DMS79 treated with DMSO at 0.1 percent for 48 hours (cell line): ENCODE data around the gene CRYGB.
"Not testable (repeated sequence)": the region's sequence is repeated elsewhere in the genome, so short reads cannot be mapped to it uniquely, and the experiment has no call there.

Source experiments
- DNase-seq: peaks from one replicate; lab custom pipeline; 2025; lab: John Stamatoyannopoulos, UW

The CRYGB gene

GRCh38 chr2:208150094-208150493, 4.1 kb upstream of the CRYGB start:
- no peak for DNase-seq

- DNase-seq, result no peak
Observed at GRCh38 chr2:208148803-208149202, 2.8 kb upstream of the CRYGB start.

- DNase-seq, result no peak
Observed at GRCh38 chr2:208147759-208148158, 1.8 kb upstream of the CRYGB start.

GRCh38 chr2:208147008-208147407, 1.1 kb upstream of the CRYGB start:
- no peak for DNase-seq

DNA sequence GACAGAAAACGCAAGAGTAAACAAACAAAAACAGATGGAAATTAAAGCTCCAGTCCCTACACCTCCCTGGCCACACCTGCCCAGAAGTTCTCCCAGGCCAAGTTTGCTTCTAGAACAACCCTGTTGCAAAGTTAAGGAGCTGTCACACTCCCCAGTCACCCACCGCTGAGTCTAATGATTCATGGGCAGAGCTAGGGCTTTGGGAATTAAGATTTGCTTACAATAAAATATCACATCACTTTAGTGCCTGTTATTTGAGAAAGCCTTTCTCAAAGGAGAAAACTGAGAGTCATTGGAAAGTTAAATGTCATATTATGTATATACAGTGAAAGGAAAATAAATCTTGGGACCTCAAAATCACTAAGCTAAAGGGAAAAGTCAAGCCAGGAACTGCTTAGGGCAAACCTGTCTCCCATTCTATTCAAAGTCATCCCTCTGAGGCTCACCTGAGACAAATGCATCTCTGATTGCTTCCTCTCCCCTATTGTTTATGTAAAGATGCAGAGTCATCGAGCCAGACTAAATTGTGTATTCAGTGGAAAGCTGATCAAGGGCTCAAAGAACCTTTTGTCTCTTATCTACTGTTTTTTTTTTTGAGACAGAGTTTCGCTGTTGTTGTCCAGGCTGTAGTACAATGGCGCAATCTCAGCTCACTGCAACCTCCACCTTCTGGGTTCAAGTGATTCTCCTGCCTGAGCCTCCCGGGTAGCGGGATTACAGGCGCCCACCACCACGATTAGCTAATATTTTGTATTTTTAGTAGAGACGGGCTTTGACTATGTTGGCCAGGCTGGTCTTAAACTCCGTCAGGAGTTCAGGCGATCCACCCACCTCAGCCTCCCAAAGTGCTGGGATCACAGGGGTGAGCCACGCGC, 2.8 kb downstream of the CRYGB start:
- DNase-seq, result peak; percentile 35

DNA sequence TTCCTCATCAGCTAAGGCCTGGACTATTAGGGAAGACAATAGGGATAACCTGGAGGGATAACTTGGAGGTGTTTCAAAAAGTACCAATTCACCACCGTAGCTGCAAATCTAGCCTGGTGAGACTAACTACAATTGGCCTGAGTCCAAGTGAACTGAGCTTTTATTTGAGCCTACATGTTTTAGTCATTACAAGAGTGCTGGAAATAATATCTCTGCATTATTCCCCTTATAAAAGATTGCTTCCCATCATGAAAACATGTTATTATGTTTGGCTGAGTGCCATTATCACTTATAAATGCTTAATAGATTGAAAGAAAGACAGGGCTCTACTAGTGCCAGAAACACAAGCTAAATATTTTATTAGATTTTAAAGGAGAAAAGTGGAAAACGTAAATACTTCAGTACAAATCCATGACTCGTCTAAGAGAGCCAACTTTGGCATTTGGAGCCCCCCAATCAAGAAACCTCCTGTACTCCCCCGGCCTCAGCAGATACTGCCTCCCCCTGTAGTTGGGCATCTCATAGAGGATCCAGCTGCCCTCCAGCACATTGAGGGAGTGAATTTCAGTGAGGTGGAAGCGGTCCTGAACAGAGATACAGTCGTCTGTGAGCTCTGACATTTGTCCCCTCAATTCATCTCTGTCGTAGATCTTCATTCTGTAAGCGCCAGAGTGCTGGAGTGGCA, 3.6 kb downstream of the CRYGB start:
- peak; percentile 74 for DNase-seq

DNA sequence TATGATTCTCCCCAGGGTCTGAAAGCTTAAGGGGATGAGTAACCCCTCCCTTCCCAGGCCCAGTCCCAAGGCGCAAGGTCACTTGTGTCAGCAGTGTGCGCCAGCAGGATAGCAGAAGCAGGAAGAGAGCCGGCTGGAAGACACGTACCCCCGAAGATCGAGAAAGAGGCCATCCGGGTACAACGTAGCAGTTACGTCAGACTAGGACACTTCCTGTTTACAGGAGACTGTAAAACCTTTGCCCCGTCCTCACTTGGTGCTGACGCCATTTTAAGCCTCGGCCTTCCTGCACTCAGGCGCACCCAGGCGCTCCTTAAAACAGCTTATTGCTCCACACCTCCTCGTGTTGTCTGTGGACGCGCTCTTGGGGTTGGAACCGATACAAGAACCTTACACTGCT, 6.5 kb downstream of the CRYGB start:
- no peak for DNase-seq

- not testable (repeated sequence) for DNase-seq
Observed at GRCh38 chr2:208138334-208138733, 7.6 kb downstream of the CRYGB start.

DNA sequence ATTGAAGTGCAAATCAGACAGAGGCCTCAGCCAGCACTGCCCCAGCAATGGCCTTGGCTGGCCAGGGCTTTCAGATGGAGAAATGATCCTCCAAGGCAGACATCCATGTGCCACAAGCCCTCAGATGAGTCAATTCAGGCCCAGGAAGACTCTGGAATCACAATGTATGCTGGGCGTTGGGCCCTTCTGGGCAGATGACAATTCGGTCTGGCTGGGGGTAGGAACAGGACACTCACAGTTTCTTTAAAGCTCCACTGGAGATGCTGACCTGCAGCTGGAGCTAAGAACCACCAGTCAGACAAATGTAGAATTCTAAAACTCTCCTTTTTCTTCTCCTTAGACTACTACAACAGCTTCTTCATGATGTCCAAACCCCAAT, 9.3 kb downstream of the CRYGB start:
- no peak for DNase-seq

GRCh38 chr2:208135794-208136715, 9.9 kb downstream of the CRYGB start:
- DNase-seq, result no peak

GRCh38 chr2:208134928-208135586, 10.9 kb downstream of the CRYGB start:
- no peak for DNase-seq

GRCh38 chr2:208130712-208131110, 15.2 kb downstream of the CRYGB start:
- no peak for DNase-seq

DNA sequence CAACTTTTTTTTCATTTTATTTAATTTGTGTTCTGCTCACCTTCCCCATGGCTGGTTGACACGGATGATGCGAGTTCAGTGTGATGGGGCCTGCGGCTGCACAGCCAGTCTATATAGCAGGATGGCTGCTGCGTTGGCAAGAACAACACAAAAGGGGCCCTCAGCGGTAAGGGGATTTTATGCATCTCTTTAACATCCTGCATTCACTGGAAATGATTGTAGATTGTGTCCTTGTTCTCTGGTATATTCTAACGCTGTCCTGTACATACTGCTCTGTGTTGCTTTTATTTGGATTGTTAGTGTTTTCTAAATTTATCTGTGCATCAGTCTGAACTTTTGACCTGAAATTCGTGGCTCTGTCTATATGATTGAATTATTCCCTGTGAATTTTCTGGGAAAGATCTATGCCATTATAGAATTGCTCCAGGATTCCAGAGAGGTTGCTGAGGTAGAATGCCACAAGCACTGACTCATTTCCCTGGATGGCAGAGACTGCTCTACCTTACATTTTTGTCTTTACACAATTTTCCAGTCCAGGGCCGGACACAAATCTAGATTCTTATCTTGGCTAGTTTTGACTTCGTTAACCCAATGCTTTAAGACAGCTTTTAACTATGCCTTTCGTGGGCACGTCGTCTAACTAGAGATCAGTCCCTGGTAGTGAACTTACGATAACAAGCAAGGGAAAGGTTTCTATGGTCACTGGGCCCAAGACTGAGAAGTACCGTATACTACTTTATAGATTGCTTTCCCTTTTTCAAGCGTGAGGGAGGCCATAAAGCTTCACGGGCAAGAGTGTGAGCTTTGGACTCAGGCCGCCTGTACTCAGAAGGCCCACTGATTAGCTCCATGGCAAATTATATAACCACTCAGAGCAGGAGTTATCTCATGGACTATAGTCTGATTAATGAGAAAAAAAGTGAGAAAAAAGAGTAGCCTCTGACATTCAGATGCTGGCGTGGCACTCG, 15.9 kb downstream of the CRYGB start, which contains the start of gene CRYGC:
TSS of gene CRYGC (minus strand) at position 85 of the 968 bp plus-strand sequence. CDS start at position 49, 36 bp downstream.
- DNase-seq, result no peak

- no peak for DNase-seq
Observed at GRCh38 chr2:208128136-208128535, 17.8 kb downstream of the CRYGB start.

- DNase-seq, result no peak
Observed at GRCh38 chr2:208127090-208127489, 18.9 kb downstream of the CRYGB start.

- no peak for DNase-seq
Observed at GRCh38 chr2:208125251-208125650, 20.7 kb downstream of the CRYGB start.

DNA sequence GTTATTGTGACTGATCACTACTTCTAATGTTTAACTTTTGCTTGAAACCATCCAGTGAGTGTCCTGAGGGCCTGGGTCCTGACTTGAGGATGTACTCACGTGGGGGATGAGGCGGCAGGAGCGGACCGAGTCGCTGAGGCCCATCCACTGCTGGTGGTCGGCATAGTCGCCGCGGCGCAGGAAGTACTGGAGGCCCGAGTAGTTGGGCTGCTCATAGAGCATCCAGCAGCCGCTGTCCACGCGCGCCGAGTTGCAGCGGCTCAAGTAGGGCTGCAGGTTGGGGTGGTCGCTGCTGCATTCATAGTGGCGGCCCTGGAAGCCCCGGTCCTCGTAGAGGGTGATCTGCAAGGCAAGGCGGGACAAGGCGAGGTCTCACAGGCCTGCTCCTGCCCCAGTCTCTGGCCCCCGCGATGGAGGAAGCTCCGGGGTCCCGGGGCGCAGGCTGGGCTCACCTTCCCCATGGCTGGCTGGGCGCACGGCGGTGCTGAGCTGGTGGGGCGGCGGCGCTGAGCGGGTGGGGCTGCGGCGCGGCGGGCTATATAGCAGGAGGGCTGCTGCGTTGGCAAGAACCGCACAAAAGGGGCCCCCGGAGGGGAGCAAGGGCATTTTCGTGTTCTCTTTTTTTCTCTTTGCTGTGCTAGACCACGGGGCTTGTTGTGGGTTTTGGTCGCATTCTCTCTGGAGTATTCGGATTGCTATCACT, 21.8 kb downstream of the CRYGB start, which contains the start of gene CRYGD:
TSS of gene CRYGD (minus strand) at position 512 of the 703 bp plus-strand sequence. CDS start at position 461, 51 bp downstream.
- DNase-seq, result not testable (repeated sequence)

DNA sequence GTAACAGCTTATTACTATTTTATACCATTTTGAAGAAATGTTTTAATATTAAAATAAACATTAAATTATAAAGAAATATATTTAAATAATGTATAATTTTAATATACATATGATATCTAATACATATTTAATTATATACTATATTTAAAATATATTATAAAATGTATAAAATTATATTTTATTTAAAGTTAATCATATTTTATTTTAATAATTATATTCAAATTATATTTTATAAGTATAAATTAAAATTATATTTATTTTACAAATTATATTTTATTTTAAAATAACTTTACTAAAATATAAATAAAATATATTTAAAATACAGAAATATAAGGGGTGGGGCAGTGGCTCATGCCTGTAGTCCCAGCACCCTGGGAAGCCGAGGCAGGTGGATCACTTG, 23.7 kb downstream of the CRYGB start:
- DNase-seq, result no peak

DNA sequence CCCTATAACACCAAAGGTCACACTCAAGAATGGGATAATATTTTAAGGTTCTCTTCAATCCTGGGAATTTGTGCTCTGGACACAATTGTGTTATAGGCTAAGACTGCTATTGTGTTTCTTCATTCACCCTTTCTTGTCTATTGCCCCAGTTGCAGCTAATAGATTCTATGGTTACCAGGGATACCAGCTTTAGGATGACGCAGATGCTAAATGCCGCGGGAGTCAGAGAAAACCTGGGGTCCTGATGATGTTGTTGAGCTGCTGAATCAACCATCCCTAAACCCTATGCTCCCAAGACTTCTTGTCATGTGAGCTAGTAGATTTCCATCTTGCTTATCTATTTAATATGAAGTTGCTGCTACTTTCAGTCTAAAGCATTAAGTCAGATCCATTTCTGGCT, 27.0 kb downstream of the CRYGB start:
- no peak for DNase-seq

DNA sequence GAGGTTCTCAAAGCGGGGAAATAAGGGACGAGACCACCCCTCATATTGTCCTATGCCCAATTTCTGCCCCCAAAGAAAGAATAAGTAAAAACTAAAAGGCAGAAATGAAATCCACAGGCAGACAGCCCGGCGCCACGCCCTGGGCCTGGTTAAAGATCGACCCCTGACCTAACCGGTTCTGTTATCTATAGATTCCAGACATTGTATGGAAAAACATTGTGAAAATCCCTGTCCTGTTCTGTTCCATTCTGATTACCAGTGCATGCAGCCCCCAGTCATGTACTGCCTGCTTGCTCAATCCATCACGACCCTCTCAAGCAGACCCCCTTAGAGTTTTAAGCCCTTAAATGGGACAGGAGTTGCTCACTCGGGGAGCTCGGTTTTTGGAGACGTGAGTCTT, 28.6 kb downstream of the CRYGB start:
- not testable (repeated sequence) for DNase-seq
